Measurements from ENCODE around the gene UBE2L6.
"Not testable (repeated sequence)": the region's sequence is repeated elsewhere in the genome, so short reads cannot be mapped to it uniquely, and the experiment has no call there.

Gene UBE2L6

GRCh38 chr11:57566005-57566904 is 1.2 kb downstream of the UBE2L6 start:
- no peak for FAIRE-seq

- FAIRE-seq, result no peak
These were observed 4.9 kb downstream of the UBE2L6 start for GRCh38 chr11:57562596-57562995.

- FAIRE-seq, result no peak
These were observed 7.3 kb downstream of the UBE2L6 start for GRCh38 chr11:57560146-57560545.

GRCh38 chr11:57556041-57556440 is 11.4 kb downstream of the UBE2L6 start:
- FAIRE-seq, result no peak

- FAIRE-seq, result no peak
These were observed 12.1 kb downstream of the UBE2L6 start for GRCh38 chr11:57555393-57555792.

GRCh38 chr11:57552479-57552878 is 15.0 kb downstream of the UBE2L6 start:
- FAIRE-seq, result no peak

GRCh38 chr11:57551941-57552340 is 15.5 kb downstream of the UBE2L6 start:
- FAIRE-seq, result no peak

- no peak for FAIRE-seq
These were observed 17.5 kb downstream of the UBE2L6 start for GRCh38 chr11:57549983-57550382.

GRCh38 chr11:57547854-57548377 is 19.6 kb downstream of the UBE2L6 start:
- FAIRE-seq, result no peak

GRCh38 chr11:57546869-57547475 is 20.5 kb downstream of the UBE2L6 start:
- no peak for FAIRE-seq

- FAIRE-seq, result no peak
These were observed 21.0 kb downstream of the UBE2L6 start for GRCh38 chr11:57546451-57546850.

GRCh38 chr11:57545883-57546282 is 21.6 kb downstream of the UBE2L6 start:
- FAIRE-seq, result no peak

GRCh38 chr11:57544566-57544965 is 22.9 kb downstream of the UBE2L6 start:
- FAIRE-seq, result no peak

GRCh38 chr11:57543593-57543992 is 23.9 kb downstream of the UBE2L6 start:
- FAIRE-seq, result no peak

- FAIRE-seq, result no peak
These were observed 24.9 kb downstream of the UBE2L6 start for GRCh38 chr11:57542582-57542981.

GRCh38 chr11:57541169-57541568 is 26.3 kb downstream of the UBE2L6 start:
- FAIRE-seq, result no peak

GRCh38 chr11:57539342-57539741 is 28.1 kb downstream of the UBE2L6 start:
- FAIRE-seq, result no peak

- FAIRE-seq, result no peak
These were observed 30.4 kb downstream of the UBE2L6 start, which contains the start of gene SMTNL1 for GRCh38 chr11:57536947-57537619. SMTNL1 (plus strand) TSS chr11:57537595; CDS start chr11:57542643, 5,048 bp downstream.

- not testable (repeated sequence) for FAIRE-seq
These were observed 33.0 kb downstream of the UBE2L6 start for GRCh38 chr11:57534449-57534848.

- peak; percentile 51 for FAIRE-seq
These were observed 36.6 kb downstream of the UBE2L6 start, which contains the start of gene TIMM10 for GRCh38 chr11:57530596-57531507. TIMM10 (minus strand) TSS chr11:57530754; CDS start chr11:57530189, 565 bp downstream.

GRCh38 chr11:57530215-57530595 is 37.3 kb downstream of the UBE2L6 start:
- FAIRE-seq, result no peak

GRCh38 chr11:57529012-57529411 is 38.5 kb downstream of the UBE2L6 start:
- FAIRE-seq, result no peak
